Measurements from ENCODE around the gene DISC1. TPM values are rescaled to one million over a fixed set of nuclear protein-coding genes. Genes with fewer than 3 reads are reported as not detected.

The DISC1 gene
- polyA plus RNA-seq, 3 donors = 5.5 to 14.7 (median 5.8) TPM

- Mint-ChIP-seq H3K27ac (no peak overlapping the region), H3K27me3 (ENCODE audit: low read depth in 3 of 3) (no peaks in the 10 kb centered on the region), H3K9me3 (peaks cover 0 to 4% (median 2%) of the 10 kb centered on the region in 7 donors), H3K4me3 (no peak overlapping the region), H3K36me3 (peaks cover 40 to 65% of the 10 kb centered on the region in 2 donors), H3K4me1 (no peaks in the 10 kb centered on the region)
- Histone ChIP-seq H3K4me2 (replicated peaks; ENCODE audit: extremely low read depth, low read length, poor library complexity, severe bottlenecking) (no peak overlapping the region), H4K20me1 (ENCODE audit: insufficient read depth, low read length) (peaks cover 27% of the 10 kb centered on the region), H3K36me3 (replicated peaks in 1 of 2; ENCODE audit: control insufficient read depth in 1 of 2, insufficient read depth in 2 of 2, low read length in 2 of 2) (peaks cover 12 to 52% of the 10 kb centered on the region in 2 donors), H3K9me3 (replicated peaks in 1 of 2; ENCODE audit: control insufficient read depth in 1 of 2, insufficient read depth in 1 of 2, low read length in 2 of 2) (peaks cover 0 to 4% of the 10 kb centered on the region in 2 donors), H3K27ac (ENCODE audit: low read depth in 1 of 2, low read length in 2 of 2) (no peak overlapping the region), H3K4me1 (ENCODE audit: control insufficient read depth in 1 of 2, insufficient read depth in 2 of 2, low read length in 2 of 2) (no peaks in the 10 kb centered on the region), H3K79me2 (ENCODE audit: insufficient read depth, low read length) (no peaks in the 10 kb centered on the region), H3K4me3 (replicated peaks in 1 of 3; ENCODE audit: low read depth in 2 of 3, low read length in 3 of 3) (no peak overlapping the region), H3K27me3 (ENCODE audit: control insufficient read depth in 2 of 2, insufficient read depth in 2 of 2, low read length in 2 of 2) (no peaks in the 10 kb centered on the region), H3K9ac (ENCODE audit: insufficient read depth, low read length, poor library complexity, severe bottlenecking) (no peak overlapping the region), H2AFZ (ENCODE audit: insufficient read depth, low read depth, low read length, poor library complexity, severe bottlenecking) (no peak overlapping the region)
- no peak for TF ChIP-seq CTCF (IDR thresholded peaks at IDR 0.05)
- WGBS (ENCODE audit: insufficient coverage) = no CpG with 5 or more reads among the region's 4 CpGs
- intact Hi-C loops (cut with micrococcal nuclease) = no loop called here
- no peak for DNase-seq
Observed at GRCh38 chr1:231939118-231939517, 312.5 kb downstream of the DISC1 start.

GRCh38 chr1:231940116-231940515 is 313.5 kb downstream of the DISC1 start:
- peaks cover 0 to 6% (median 3%) of the 10 kb centered on the region in 7 donors for H3K9me3 Mint-ChIP-seq
- H3K79me2 ChIP-seq (ENCODE audit: insufficient read depth, low read length) = no peaks in the 10 kb centered on the region
- peaks cover 17 to 62% of the 10 kb centered on the region in 2 donors for H3K36me3 ChIP-seq (replicated peaks in 1 of 2; ENCODE audit: control insufficient read depth in 1 of 2, insufficient read depth in 2 of 2, low read length in 2 of 2)
- no peak overlapping the region for H3K4me3 ChIP-seq (replicated peaks in 1 of 3; ENCODE audit: low read depth in 2 of 3, low read length in 3 of 3)
- no peak for DNase-seq
- WGBS (ENCODE audit: insufficient coverage) = 98% methylated on average over 4 of the region's 7 CpGs
- no peak overlapping the region for H3K4me2 ChIP-seq (replicated peaks; ENCODE audit: extremely low read depth, low read length, poor library complexity, severe bottlenecking)
- intact Hi-C loops (cut with micrococcal nuclease) = no loop called here
- no peak overlapping the region for H3K27ac ChIP-seq (ENCODE audit: low read depth in 1 of 2, low read length in 2 of 2)
- H3K9me3 ChIP-seq (replicated peaks in 1 of 2; ENCODE audit: control insufficient read depth in 1 of 2, insufficient read depth in 1 of 2, low read length in 2 of 2) = peaks cover 0 to 9% of the 10 kb centered on the region in 2 donors
- no peaks in the 10 kb centered on the region for H3K4me1 ChIP-seq (ENCODE audit: control insufficient read depth in 1 of 2, insufficient read depth in 2 of 2, low read length in 2 of 2)
- no peaks in the 10 kb centered on the region for H3K27me3 Mint-ChIP-seq (ENCODE audit: low read depth in 3 of 3)
- H3K9ac ChIP-seq (ENCODE audit: insufficient read depth, low read length, poor library complexity, severe bottlenecking) = no peak overlapping the region
- H3K27me3 ChIP-seq (ENCODE audit: control insufficient read depth in 2 of 2, insufficient read depth in 2 of 2, low read length in 2 of 2) = no peaks in the 10 kb centered on the region
- peaks cover 27% of the 10 kb centered on the region for H4K20me1 ChIP-seq (ENCODE audit: insufficient read depth, low read length)
- no peak for TF ChIP-seq CTCF (IDR thresholded peaks at IDR 0.05)
- H3K27ac Mint-ChIP-seq = no peak overlapping the region
- H3K36me3 Mint-ChIP-seq = peaks cover 47 to 69% of the 10 kb centered on the region in 2 donors
- no peak overlapping the region for H3K4me3 Mint-ChIP-seq
- H3K4me1 Mint-ChIP-seq = no peaks in the 10 kb centered on the region
- H2AFZ ChIP-seq (ENCODE audit: insufficient read depth, low read depth, low read length, poor library complexity, severe bottlenecking) = no peak overlapping the region

Data from CD14-positive monocyte (primary cell).